ENCODE results near the gene MLST8.

The MLST8 gene

DNA sequence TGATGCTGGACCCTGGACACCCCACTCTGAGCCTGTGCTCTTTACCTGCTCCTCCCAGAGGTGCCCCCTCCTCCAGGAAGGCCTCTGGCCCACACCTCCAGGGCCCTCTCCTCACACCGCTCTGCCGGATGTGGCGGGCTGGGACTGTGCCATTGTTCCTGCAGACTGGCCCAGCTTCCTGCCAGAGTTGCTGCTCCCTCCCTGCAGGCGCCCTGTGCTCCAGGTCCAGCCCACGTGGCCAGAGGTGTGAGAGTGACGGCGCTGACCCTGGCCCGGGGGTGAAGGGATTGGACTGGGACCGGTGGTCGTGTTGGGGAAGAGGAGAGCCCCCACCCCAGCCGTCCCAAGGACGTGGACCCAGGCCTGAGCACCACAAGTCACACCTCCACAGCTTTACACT, 23.8 kb downstream of the MLST8 start:
- no peak for DNase-seq (ENCODE audit: low read depth, low spot score)
- TF ChIP-seq, protein P1, sequence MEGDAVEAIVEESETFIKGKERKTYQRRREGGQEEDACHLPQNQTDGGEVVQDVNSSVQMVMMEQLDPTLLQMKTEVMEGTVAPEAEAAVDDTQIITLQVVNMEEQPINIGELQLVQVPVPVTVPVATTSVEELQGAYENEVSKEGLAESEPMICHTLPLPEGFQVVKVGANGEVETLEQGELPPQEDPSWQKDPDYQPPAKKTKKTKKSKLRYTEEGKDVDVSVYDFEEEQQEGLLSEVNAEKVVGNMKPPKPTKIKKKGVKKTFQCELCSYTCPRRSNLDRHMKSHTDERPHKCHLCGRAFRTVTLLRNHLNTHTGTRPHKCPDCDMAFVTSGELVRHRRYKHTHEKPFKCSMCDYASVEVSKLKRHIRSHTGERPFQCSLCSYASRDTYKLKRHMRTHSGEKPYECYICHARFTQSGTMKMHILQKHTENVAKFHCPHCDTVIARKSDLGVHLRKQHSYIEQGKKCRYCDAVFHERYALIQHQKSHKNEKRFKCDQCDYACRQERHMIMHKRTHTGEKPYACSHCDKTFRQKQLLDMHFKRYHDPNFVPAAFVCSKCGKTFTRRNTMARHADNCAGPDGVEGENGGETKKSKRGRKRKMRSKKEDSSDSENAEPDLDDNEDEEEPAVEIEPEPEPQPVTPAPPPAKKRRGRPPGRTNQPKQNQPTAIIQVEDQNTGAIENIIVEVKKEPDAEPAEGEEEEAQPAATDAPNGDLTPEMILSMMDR (IDR thresholded peaks at IDR 0.05; ENCODE audit: low read depth, low read length), result no peak
- in situ Hi-C loops (cut with HindIII; ENCODE audit: low sequenced_read_pairs), result no loop called here
- H3K4me3 ChIP-seq (ENCODE audit: low read depth, low read length), result no peak overlapping the region

DNA sequence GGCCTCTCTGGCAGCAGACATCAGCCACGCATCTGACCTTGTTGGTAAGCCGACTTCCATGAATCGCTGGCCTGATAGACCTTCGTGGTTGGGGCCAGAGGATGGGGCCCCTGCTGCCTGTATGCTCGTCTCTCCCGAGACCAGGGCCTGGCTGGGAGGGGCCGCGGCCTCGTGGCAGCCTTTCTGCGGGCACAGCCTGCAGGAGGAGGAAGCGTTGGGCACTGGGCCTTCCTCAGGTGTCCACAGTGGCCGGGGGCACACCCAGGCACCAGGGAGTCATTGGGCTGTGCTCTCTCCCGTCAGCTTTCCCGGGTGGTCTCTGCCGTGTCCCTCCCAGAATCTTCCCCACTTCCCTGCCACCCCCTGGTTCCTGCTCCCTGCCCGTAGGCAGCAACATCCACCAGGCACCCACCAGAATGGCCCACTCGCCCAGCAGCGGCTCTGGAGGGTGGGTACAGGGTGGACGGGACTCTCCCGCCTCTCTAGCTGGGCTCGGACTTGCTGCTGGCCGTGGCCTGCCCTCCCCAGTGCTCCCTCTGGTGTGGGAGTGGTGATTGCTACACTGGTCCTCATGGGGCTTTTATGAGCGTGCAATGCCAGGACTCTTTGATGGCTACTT, 24.5 kb downstream of the MLST8 start:
- no peak for DNase-seq (ENCODE audit: low read depth, low spot score)
- no peak overlapping the region for H3K4me3 ChIP-seq (ENCODE audit: low read depth, low read length)
- TF ChIP-seq, protein P1 (IDR thresholded peaks at IDR 0.05; ENCODE audit: low read depth, low read length), result no peak
- in situ Hi-C loops (cut with HindIII; ENCODE audit: low sequenced_read_pairs), result no loop called here

DNA sequence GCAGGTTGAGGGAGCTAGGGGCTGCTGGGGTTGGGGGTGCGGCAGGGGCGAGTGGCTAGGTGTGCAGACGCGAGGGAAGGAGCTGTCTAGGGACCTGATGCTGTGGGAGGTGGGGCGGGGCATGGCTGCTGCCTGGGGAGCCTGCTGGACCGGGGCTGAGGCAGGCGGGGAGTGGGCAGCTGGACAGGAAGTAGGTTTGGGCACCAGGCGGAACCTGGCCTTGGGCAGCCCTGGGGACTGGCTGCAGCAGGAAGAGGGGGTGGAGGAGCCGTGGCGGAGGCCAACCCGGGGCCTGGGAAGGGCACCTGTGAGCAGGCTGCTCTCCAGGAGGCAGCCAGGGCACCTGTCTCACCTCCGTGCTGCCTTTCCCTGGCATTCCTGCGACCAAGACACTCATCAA, 25.1 kb downstream of the MLST8 start:
- no peak for DNase-seq (ENCODE audit: low read depth, low spot score)
- in situ Hi-C loops (cut with HindIII; ENCODE audit: low sequenced_read_pairs), result no loop called here
- no peak overlapping the region for H3K4me3 ChIP-seq (ENCODE audit: low read depth, low read length)
- TF ChIP-seq, protein P1 (IDR thresholded peaks at IDR 0.05; ENCODE audit: low read depth, low read length), result no peak

DNA sequence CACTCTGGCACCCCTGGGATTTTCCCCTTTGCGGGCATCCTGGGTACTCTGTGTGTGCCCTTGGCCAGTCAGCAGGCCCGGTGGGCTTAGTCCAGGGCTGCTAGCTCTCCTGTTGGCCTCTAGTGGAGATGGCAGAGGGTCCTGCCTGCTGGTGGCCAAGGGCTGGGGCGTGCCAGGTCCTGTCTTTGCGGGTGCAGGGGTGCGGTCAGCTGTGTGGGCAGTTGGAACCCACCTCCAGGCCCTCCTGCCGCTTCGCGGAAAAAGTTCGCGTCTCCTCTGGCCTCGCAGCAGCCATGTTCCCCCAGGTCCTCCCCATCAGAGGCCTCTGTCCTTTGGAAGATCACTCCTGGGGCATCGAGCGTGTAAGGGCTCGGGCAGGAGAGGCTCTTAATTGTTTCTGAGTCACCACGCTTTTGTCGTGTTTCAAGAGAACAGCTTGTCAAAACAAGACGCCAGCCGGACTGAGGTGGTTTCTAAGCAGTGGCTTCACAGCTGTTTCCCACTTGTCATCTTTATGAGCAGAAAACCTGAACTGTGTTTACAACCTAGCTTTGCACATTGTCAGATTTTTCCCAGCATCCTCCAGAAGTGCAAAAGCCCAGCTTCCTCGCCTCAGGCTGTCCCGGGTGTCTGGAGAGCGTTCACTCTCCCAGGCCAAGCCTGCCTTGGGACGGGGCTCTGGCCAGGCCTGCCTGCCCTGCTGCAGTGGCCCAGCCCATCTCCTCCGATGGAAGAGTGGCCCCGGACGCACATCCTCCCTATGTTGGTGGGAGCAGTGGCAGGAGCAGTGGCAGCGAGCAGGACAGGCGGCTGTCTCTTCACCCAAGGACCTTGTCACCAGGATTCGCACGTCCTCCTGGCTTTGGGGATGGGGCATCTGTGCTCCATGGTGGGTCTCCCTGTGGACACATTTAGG, 26.0 kb downstream of the MLST8 start:
- DNase-seq (ENCODE audit: low read depth, low spot score), result peak; percentile 29
- no peak overlapping the region for H3K4me3 ChIP-seq (ENCODE audit: low read depth, low read length)
- TF ChIP-seq, protein P1 (IDR thresholded peaks at IDR 0.05; ENCODE audit: low read depth, low read length), result no peak
- in situ Hi-C loops (cut with HindIII; ENCODE audit: low sequenced_read_pairs), result no loop called here

DNA sequence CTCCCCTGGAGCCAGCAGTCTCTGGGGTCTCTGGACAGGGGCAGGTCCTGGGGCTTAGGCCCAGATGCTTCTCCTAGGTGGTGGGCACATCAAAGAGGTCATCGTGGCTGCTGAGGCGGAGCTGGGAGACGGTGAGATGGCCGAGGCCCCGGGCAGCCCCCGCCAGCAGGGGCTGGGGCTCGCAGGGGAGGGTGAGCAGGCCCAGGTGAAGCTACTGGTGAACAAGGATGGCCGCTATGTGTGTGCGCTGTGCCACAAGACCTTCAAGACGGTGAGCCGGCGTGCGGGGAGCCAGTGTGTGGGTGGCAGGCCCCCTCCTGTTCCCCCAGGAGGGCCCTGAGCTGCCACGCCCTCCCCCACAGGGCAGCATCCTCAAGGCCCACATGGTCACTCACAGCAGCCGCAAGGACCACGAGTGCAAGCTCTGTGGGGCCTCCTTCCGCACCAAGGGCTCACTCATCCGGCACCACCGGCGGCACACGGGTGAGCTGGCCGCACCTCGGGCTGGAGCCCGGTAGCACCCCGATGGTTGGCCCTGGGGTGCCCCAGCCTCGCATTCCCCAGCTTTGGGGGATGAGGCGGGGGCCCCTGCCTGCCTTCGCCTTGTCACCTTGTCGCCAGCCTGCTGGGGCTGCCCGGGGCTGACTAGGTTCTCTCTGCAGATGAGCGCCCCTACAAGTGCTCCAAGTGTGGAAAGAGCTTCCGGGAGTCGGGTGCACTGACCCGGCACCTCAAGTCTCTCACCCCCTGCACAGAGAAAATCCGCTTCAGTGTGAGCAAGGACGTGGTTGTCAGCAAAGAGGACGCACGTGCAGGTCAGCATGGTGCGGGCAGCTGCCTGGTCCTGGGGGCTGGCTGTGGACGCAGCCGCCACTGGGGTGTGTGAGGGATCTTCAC, 27.1 kb downstream of the MLST8 start:
- no peak overlapping the region for H3K4me3 ChIP-seq (ENCODE audit: low read depth, low read length)
- in situ Hi-C loops (cut with HindIII; ENCODE audit: low sequenced_read_pairs), result no loop called here
- TF ChIP-seq, protein P1 (IDR thresholded peaks at IDR 0.05; ENCODE audit: low read depth, low read length), result no peak
- no peak for DNase-seq (ENCODE audit: low read depth, low spot score)

DNA sequence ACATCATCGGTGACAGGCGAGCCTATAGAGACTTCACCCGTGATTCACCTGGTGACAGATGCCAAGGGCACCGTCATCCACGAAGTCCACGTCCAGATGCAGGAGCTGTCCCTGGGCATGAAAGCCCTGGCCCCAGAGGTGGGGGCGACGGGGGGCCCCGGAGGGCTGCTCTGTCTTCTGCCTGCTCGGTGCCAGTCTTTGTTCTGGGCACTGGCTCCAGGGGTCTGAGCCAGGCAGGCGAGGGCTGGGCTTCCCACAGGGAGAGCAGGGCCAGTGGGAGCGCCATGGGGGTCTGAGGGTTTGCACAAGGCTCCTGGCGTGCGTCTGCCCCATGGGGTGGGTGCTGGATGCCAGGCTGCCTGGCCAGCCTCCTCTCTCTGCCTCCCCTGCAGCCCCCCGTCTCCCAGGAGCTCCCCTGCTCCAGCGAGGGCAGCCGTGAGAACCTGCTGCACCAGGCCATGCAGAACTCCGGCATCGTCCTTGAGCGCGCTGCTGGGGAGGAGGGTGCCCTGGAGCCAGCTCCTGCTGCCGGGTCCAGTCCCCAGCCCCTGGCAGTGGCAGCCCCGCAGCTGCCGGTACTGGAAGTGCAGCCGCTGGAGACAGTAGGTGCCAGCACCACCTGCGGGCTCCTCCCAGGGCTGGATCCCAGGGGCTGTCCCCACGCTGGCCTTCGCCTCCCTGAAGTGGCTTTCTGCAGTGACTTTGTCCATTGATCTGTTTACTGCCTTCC, 28.0 kb downstream of the MLST8 start:
- no peak for DNase-seq (ENCODE audit: low read depth, low spot score)
- TF ChIP-seq, protein P1 (IDR thresholded peaks at IDR 0.05; ENCODE audit: low read depth, low read length), result no peak
- no peak overlapping the region for H3K4me3 ChIP-seq (ENCODE audit: low read depth, low read length)
- in situ Hi-C loops (cut with HindIII; ENCODE audit: low sequenced_read_pairs), result no loop called here

Measured in astrocyte of the spinal cord (primary cell).